HEK293 (cell line): ENCODE data around the gene C12orf57.
A peak's percentile ranks its signal among the peaks of the same experiment; 100 is the strongest.

ENCODE experiments used
- CTCF ChIA-PET: fragments of 350-600 bp; formaldehyde crosslinking; extraction: SDS; loops from one replicate; lab custom pipeline; 2021; ENCODE audit warnings: antibody characterized with exemption; lab: Yijun Ruan, JAX
- POLR2A ChIA-PET: fragments of 300-600 bp; formaldehyde crosslinking; extraction: SDS; loops from one replicate; lab custom pipeline; 2020; ENCODE audit warnings: antibody characterized with exemption, inconsistent platforms; lab: Yijun Ruan, JAX
- H3K27ac ChIP-seq: fragments of 200-500 bp; sonication (Bioruptor generic); 2 replicates; pipeline ENCODE4 v1.5.1; 2014; ENCODE audit warnings: low read depth, low read length, control low read depth, inconsistent platforms; ENCODE audit errors: extremely low read depth
- H3K36me3 ChIP-seq, 2 experiments: fragments of 200-500 bp in 1 of 2; sonication (Bioruptor generic) in 1 of 2; 1 replicate in 1 of 2; 2 replicates in 1 of 2; pipeline ENCODE4 v1.5.1; 2014 to 2017; ENCODE audit warnings: inconsistent platforms in 2 of 2, low read length in 2 of 2; ENCODE audit not compliant: control insufficient read depth in 2 of 2, insufficient read depth in 1 of 2
- H3K4me1 ChIP-seq: fragments of 200-500 bp; sonication (Bioruptor generic); 2 replicates; pipeline ENCODE4 v1.5.1; 2014; ENCODE audit warnings: mild to moderate bottlenecking, low read length, inconsistent platforms; ENCODE audit not compliant: control insufficient read depth, insufficient read depth
- H3K4me3 ChIP-seq: 2 replicates; pipeline ENCODE4 v1.5.1; 2011; ENCODE audit warnings: low read depth, mild to moderate bottlenecking, control low read depth, low read length, moderate library complexity
- H3K9me3 ChIP-seq: fragments of 200-500 bp; sonication (Bioruptor generic); 2 replicates; pipeline ENCODE4 v1.5.1; 2014; ENCODE audit warnings: low read depth, low read length, inconsistent platforms; ENCODE audit not compliant: control insufficient read depth, insufficient read depth
- BCL11B ChIP-seq: fragments of 450-650 bp; formaldehyde crosslinking; IDR thresholded peaks from 2 replicates; pipeline ENCODE4 v1.5.1; 2016; ENCODE audit warnings: low read depth, missing biosample characterization, missing genetic modification characterization
- HOXA7 ChIP-seq: sonication (generic); formaldehyde crosslinking; IDR thresholded peaks from 2 replicates; pipeline ENCODE4 v1.8.1; 2022; ENCODE audit warnings: missing genetic modification reagents, borderline replicate concordance
- IKZF3 ChIP-seq: fragments of 450-650 bp; IDR thresholded peaks from 2 replicates; pipeline ENCODE4 v1.5.0; 2018; ENCODE audit warnings: missing biosample characterization, mild to moderate bottlenecking, missing genetic modification characterization, moderate library complexity
- KLF1 ChIP-seq: fragments of 450-650 bp; formaldehyde crosslinking; IDR thresholded peaks from 2 replicates; pipeline ENCODE4 v1.5.1; 2016; ENCODE audit warnings: missing biosample characterization, missing genetic modification characterization
- KLF16 ChIP-seq: fragments of 450-650 bp; formaldehyde crosslinking; IDR thresholded peaks from 2 replicates; pipeline ENCODE4 v1.5.1; 2017; ENCODE audit warnings: missing biosample characterization, missing genetic modification characterization
- KLF9 ChIP-seq: fragments of 450-650 bp; formaldehyde crosslinking; IDR thresholded peaks from 2 replicates; pipeline ENCODE4 v1.5.1; 2016; ENCODE audit warnings: missing biosample characterization, missing genetic modification characterization, low read depth
- TCF7L2 ChIP-seq: IDR thresholded peaks from 2 replicates; pipeline ENCODE4 v1.6.1; 2011; ENCODE audit warnings: low read depth, mild to moderate bottlenecking, inconsistent platforms, low read length, moderate library complexity, borderline replicate concordance
- ZBTB21 ChIP-seq: fragments of 450-650 bp; formaldehyde crosslinking; IDR thresholded peaks from 2 replicates; pipeline ENCODE4 v1.5.1; 2017; ENCODE audit warnings: missing biosample characterization, missing genetic modification characterization
- ZFP3 ChIP-seq: fragments of 450-650 bp; formaldehyde crosslinking; IDR thresholded peaks from 2 replicates; pipeline ENCODE4 v1.5.1; 2016; ENCODE audit warnings: low read depth, missing biosample characterization, missing genetic modification characterization
- ZNF133 ChIP-seq: fragments of 450-650 bp; formaldehyde crosslinking; IDR thresholded peaks from 2 replicates; pipeline ENCODE4 v1.5.1; 2016; ENCODE audit warnings: missing biosample characterization, missing genetic modification characterization
- ZNF146 ChIP-seq: fragments of 450-650 bp; formaldehyde crosslinking; IDR thresholded peaks from 2 replicates; pipeline ENCODE4 v1.5.1; 2016; ENCODE audit warnings: missing biosample characterization, missing genetic modification characterization
- ZNF221 ChIP-seq: fragments of 450-650 bp; formaldehyde crosslinking; IDR thresholded peaks from 2 replicates; pipeline ENCODE4 v1.5.1; 2017; ENCODE audit warnings: missing biosample characterization, missing genetic modification characterization, borderline replicate concordance
- ZNF335 ChIP-seq: fragments of 450-650 bp; formaldehyde crosslinking; conservative IDR thresholded peaks from 2 replicates; pipeline ENCODE4 v1.5.1; 2016; ENCODE audit warnings: missing biosample characterization, missing genetic modification characterization
- ZNF433 ChIP-seq: fragments of 450-650 bp; formaldehyde crosslinking; IDR thresholded peaks from 2 replicates; pipeline ENCODE4 v1.5.1; 2016; ENCODE audit warnings: missing biosample characterization, missing genetic modification characterization, low read depth
- ZNF48 ChIP-seq: fragments of 450-650 bp; formaldehyde crosslinking; IDR thresholded peaks from 2 replicates; pipeline ENCODE4 v1.5.1; 2016; ENCODE audit warnings: missing biosample characterization, missing genetic modification characterization
- ZNF600 ChIP-seq: fragments of 450-650 bp; formaldehyde crosslinking; IDR thresholded peaks from 2 replicates; pipeline ENCODE4 v1.5.1; 2016; ENCODE audit warnings: missing biosample characterization, missing genetic modification characterization
- ZNF677 ChIP-seq: fragments of 450-650 bp; IDR thresholded peaks from 2 replicates; pipeline ENCODE4 v1.5.0; 2018; ENCODE audit warnings: missing biosample characterization, mild to moderate bottlenecking, missing genetic modification characterization, moderate library complexity
- TF ChIP-seq, protein P1 (sequence below): fragments of 450-650 bp; formaldehyde crosslinking; IDR thresholded peaks from 2 replicates; pipeline ENCODE4 v1.5.1; 2017; ENCODE audit warnings: missing biosample characterization, missing genetic modification characterization
- TF ChIP-seq, protein P2 (sequence below): fragments of 450-650 bp; formaldehyde crosslinking; IDR thresholded peaks from 2 replicates; pipeline ENCODE4 v1.5.1; 2016; ENCODE audit warnings: missing biosample characterization, missing genetic modification characterization
- TF ChIP-seq, protein P3 (sequence below): fragments of 450-650 bp; formaldehyde crosslinking; IDR thresholded peaks from 2 replicates; pipeline ENCODE4 v1.5.1; 2016; ENCODE audit warnings: missing biosample characterization, missing genetic modification characterization
- TF ChIP-seq, protein P4 (sequence below): fragments of 450-650 bp; formaldehyde crosslinking; IDR thresholded peaks from 2 replicates; pipeline ENCODE4 v1.5.1; 2017; ENCODE audit warnings: missing biosample characterization, missing genetic modification characterization
- TF ChIP-seq, protein P5 (sequence below): fragments of 450-650 bp; formaldehyde crosslinking; IDR thresholded peaks from 2 replicates; pipeline ENCODE4 v1.5.1; 2016; ENCODE audit warnings: missing biosample characterization, missing genetic modification characterization

The C12orf57 gene

DNA sequence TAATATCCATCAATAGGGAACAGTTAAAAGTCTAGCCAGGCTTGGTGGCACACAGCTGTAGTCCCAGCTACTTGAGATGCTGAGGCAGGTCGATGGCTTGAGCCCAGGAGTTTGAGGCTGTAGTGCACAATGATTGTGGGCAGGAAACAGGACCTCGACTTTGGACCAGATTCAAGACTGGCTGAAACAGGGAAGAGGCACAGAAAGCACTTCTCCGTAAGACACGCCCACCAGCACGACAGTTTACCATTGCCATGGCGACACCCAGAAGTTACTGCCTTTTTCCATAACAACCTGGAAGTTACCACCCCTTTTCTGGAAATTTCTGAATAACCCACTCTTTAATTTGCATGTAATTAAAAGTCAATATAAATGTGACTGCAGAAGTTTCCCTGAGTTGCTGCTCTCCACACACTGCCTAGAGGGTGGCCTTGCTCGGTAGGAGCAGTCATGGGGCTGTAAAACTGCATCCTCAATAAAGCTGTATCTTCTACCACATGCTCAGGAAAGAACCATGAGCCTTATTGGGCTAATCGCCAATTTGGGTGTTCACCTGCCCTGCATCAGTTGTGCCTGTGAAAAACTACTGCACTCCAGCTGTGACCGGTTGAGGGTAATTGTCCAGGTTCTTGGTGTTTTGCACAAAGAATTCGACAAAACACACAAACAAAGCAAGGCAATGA, 43.8 kb upstream of the C12orf57 start (continued):
- TF ChIP-seq, protein P1, sequence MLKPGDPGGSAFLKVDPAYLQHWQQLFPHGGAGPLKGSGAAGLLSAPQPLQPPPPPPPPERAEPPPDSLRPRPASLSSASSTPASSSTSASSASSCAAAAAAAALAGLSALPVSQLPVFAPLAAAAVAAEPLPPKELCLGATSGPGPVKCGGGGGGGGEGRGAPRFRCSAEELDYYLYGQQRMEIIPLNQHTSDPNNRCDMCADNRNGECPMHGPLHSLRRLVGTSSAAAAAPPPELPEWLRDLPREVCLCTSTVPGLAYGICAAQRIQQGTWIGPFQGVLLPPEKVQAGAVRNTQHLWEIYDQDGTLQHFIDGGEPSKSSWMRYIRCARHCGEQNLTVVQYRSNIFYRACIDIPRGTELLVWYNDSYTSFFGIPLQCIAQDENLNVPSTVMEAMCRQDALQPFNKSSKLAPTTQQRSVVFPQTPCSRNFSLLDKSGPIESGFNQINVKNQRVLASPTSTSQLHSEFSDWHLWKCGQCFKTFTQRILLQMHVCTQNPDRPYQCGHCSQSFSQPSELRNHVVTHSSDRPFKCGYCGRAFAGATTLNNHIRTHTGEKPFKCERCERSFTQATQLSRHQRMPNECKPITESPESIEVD (tag by site-specific recombination), result peak; percentile 35; the same call in 1 of the 2 replicates
- TF ChIP-seq TCF7L2 (no peak), KLF1 (no peak), KLF16 (tag by site-specific recombination) (no peak), ZNF335 (tag by site-specific recombination) (no peak), ZNF133 (tag by site-specific recombination) (no peak), ZNF48 (tag by site-specific recombination) (no peak), ZFP3 (no peak), ZNF433 (tag by site-specific recombination) (no peak), ZNF146 (no peak), KLF9 (tag by site-specific recombination) (peak; percentile 74), ZNF600 (tag by site-specific recombination) (no peak), ZBTB21 (tag by site-specific recombination) (no peak)
- TF ChIP-seq, protein P2, sequence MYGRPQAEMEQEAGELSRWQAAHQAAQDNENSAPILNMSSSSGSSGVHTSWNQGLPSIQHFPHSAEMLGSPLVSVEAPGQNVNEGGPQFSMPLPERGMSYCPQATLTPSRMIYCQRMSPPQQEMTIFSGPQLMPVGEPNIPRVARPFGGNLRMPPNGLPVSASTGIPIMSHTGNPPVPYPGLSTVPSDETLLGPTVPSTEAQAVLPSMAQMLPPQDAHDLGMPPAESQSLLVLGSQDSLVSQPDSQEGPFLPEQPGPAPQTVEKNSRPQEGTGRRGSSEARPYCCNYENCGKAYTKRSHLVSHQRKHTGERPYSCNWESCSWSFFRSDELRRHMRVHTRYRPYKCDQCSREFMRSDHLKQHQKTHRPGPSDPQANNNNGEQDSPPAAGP (tag by site-specific recombination), result no peak
- TF ChIP-seq, protein P3, sequence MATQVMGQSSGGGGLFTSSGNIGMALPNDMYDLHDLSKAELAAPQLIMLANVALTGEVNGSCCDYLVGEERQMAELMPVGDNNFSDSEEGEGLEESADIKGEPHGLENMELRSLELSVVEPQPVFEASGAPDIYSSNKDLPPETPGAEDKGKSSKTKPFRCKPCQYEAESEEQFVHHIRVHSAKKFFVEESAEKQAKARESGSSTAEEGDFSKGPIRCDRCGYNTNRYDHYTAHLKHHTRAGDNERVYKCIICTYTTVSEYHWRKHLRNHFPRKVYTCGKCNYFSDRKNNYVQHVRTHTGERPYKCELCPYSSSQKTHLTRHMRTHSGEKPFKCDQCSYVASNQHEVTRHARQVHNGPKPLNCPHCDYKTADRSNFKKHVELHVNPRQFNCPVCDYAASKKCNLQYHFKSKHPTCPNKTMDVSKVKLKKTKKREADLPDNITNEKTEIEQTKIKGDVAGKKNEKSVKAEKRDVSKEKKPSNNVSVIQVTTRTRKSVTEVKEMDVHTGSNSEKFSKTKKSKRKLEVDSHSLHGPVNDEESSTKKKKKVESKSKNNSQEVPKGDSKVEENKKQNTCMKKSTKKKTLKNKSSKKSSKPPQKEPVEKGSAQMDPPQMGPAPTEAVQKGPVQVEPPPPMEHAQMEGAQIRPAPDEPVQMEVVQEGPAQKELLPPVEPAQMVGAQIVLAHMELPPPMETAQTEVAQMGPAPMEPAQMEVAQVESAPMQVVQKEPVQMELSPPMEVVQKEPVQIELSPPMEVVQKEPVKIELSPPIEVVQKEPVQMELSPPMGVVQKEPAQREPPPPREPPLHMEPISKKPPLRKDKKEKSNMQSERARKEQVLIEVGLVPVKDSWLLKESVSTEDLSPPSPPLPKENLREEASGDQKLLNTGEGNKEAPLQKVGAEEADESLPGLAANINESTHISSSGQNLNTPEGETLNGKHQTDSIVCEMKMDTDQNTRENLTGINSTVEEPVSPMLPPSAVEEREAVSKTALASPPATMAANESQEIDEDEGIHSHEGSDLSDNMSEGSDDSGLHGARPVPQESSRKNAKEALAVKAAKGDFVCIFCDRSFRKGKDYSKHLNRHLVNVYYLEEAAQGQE (tag by site-specific recombination), result no peak
- TF ChIP-seq, protein P4, sequence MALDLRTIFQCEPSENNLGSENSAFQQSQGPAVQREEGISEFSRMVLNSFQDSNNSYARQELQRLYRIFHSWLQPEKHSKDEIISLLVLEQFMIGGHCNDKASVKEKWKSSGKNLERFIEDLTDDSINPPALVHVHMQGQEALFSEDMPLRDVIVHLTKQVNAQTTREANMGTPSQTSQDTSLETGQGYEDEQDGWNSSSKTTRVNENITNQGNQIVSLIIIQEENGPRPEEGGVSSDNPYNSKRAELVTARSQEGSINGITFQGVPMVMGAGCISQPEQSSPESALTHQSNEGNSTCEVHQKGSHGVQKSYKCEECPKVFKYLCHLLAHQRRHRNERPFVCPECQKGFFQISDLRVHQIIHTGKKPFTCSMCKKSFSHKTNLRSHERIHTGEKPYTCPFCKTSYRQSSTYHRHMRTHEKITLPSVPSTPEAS, result no peak

DNA sequence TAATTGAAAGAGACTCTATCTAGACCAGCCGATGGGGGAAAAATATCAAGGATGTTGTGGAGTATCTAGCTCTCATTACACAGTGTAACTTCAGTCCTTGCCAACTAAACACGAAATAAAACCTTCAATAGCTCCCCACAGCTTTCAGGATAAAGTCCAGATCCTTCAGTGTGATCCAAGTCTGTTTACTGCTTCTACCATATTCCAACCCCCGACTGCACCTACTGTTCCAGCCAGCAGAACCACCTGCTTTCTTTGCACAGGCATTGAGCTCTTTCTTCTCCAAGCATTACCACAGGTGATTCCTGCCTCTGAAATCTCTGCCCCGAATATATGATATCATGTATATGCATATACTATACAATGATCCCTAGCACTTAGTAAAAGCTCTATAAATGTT, 41.4 kb upstream of the C12orf57 start:
- Histone ChIP-seq H3K9me3 (no peaks in the 10 kb centered on the region), H3K27ac (no peak overlapping the region), H3K36me3 (no peaks in the 10 kb centered on the region), H3K4me3 (no peak overlapping the region), H3K4me1 (peaks cover 13% of the 10 kb centered on the region; the same call in 1 of the 2 replicates)
- POLR2A ChIA-PET, result interaction anchor here (1.0 to 2.6 kb wide), 3 partner anchors 11 to 42 kb away, joined by 3 to 7 read pairs (median 4); partner anchors contain the start of gene SPSB2
- CTCF ChIA-PET, result interaction anchor here (0.6 to 2.3 kb wide), 5 partner anchors 11 to 33 kb away, joined by 3 to 9 read pairs (median 4); partner anchors contain the start of gene SPSB2
- TF ChIP-seq HOXA7 (CRISPR knock-in tag), result no peak
- TF ChIP-seq, protein P5, sequence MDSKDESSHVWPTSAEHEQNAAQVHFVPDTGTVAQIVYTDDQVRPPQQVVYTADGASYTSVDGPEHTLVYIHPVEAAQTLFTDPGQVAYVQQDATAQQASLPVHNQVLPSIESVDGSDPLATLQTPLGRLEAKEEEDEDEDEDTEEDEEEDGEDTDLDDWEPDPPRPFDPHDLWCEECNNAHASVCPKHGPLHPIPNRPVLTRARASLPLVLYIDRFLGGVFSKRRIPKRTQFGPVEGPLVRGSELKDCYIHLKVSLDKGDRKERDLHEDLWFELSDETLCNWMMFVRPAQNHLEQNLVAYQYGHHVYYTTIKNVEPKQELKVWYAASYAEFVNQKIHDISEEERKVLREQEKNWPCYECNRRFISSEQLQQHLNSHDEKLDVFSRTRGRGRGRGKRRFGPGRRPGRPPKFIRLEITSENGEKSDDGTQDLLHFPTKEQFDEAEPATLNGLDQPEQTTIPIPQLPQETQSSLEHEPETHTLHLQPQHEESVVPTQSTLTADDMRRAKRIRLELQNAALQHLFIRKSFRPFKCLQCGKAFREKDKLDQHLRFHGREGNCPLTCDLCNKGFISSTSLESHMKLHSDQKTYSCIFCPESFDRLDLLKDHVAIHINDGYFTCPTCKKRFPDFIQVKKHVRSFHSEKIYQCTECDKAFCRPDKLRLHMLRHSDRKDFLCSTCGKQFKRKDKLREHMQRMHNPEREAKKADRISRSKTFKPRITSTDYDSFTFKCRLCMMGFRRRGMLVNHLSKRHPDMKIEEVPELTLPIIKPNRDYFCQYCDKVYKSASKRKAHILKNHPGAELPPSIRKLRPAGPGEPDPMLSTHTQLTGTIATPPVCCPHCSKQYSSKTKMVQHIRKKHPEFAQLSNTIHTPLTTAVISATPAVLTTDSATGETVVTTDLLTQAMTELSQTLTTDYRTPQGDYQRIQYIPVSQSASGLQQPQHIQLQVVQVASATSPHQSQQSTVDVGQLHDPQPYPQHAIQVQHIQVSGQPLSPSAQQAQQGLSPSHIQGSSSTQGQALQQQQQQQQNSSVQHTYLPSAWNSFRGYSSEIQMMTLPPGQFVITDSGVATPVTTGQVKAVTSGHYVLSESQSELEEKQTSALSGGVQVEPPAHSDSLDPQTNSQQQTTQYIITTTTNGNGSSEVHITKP, result no peak
- no peak for TF ChIP-seq BCL11B (tag by site-specific recombination)
- no peak for TF ChIP-seq ZNF677 (tag by site-specific recombination)
- TF ChIP-seq ZNF221, result no peak
- no peak for TF ChIP-seq IKZF3 (tag by site-specific recombination)
